ENCODE results near the gene NHLRC4.

NHLRC4 gene

DNA sequence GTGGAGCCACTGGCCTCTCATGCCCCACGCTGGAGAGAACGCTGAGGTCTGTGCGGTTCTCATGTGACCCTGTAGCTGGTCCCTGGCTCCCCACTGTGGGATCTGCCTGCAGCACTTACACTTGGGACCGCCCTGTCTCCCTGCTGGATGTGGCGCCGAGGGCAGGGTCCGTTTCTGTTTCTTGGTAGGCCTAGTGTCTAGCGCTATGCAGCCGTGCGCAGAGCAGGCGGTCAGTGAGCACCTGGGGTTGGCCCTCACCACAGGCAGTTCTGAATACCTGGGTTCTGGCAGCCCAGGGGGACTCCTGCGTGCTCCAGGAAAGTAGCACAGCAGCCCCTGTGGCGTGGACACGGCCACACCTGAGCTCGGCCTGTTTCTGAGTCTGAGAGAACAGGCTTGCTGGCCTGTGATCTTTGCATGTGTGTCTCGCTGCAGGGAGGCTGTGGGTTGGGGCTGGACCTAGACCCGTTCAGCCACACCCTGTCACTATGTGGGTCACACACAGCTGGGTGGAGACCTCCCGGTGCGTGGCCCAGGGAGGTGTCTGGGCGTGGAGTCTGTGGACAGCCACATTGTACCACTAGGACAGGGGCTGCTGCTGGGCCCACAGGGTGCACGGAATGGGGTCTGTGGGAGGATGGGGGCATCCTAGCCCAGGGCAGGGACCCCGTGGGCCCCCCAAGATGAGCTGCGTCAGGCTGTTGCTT lies 36.5 kb upstream of the NHLRC4 start:
- no peak for DNase-seq

GRCh38 chr16:531494-532125 lies 35.2 kb upstream of the NHLRC4 start:
- DNase-seq = no peak

GRCh38 chr16:533391-534123 lies 33.2 kb upstream of the NHLRC4 start:
- no peak for DNase-seq

DNA sequence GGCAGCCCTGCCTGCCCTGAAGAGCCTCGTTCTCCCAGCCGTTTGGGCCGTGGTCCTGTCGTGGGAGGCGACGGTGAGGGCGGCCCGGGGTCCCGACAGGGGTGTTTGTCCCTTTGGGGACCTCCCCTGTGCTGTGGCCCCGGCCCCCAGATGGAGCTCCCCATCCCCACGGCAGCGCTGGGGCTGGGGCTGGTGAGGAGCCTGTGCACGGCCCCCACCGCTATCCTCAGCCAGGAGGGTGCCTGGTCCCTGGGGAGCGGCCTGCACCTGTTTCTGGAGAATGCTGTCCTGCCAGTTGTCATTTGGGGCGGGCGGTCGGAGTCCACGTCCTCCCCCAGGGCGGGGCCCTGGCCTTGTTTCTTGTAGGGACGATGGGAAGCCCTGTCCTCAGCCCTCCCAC lies 32.7 kb upstream of the NHLRC4 start:
- no peak for DNase-seq

DNA sequence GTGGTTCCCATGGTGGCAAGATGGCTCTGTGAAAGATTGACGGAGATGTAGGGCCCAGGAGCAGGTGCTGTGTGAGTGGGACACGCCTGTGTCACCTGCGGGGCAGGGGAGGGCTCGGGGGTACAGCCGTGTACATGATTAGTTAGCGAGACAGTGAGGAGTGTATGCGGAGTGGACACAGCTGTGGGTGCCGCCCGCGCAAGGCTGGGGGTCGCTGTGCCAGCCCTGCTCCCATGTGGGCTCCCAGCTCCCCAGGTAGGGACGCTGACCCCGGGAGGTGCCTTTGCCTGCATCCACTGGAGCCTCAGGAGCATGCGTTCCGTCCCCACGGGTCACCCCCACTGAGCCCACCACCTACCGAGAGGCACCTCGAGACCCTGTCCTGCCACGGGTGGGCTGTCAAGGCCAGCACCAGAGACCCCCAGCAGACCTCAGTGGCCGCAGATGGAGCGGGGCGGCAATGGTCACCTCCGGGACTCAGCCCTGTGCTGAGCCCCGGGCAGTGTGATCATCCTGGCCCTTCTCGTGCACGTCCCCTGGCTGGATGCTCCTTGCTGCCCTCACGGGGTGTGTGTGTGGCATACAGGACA lies 31.9 kb upstream of the NHLRC4 start:
- no peak for DNase-seq

- DNase-seq = no peak
Observed at GRCh38 chr16:535446-536405, 31.1 kb upstream of the NHLRC4 start.

DNA sequence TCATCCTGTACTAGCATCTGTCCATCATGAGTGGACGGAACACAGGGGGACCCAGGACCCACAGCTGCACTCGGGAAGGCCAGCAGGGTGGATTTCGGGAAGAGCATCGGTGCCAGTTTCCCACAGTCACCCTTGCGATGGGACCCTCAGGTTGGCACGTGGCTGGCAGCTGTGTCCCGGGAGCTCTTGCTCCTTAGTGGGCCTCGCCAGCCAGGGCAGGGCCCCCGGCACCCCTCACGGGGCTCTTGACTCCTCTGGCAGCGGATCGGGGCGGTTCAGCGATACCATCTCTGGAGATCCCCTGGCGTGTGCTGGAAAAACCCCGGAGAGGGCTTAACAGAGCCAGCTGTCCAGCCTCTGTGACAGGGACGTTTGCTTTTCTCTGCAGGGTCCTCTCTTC lies 30.1 kb upstream of the NHLRC4 start:
- no peak for DNase-seq

DNA sequence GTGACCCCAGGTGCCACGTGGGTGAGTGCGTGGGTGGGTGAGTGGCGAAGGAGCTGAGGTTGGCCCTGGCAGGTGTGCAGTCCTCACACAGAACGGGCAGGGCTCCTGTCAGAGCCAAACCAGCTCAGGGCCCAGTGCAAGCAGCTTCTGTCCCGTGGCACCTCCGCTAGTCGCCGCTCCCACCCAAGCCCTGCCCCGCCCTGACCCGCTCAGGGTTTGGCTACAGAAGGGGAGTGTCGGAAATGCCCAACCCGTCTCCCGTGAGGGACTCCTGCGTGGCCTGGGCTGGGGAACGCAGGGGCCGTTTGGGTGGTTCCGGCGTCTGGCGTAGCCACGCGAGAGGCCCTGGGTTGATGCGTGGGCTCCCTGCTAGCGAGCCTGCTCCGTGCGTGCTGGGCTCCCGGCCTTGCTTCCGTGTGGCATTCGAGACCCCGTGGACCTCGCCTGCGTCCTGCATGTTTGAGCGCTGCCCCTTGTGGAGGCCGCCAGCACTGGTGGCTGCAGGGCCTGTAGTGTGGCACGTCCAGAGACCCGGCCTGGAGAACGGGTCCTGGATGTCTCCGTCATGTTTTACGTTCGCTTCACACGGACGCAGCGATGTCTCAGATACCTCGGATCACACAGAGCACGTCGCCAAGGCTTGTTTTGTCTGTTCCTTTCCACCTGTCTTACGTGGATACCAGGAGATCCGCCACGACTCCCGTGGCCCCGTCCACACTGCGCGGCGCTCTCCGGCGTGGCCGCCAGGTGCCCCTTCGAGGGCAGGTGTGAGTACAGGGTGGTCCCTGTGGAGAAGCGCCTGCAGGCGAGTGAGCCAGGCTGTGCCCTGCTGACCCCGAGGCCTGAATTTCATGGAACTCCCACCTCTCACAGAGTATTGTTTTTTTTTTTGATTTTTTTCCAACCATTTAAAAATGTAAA lies 29.1 kb upstream of the NHLRC4 start:
- peak in 1 of 2 experiments; percentile 34 for DNase-seq

GRCh38 chr16:539901-540530 lies 26.8 kb upstream of the NHLRC4 start:
- DNase-seq = no peak

GRCh38 chr16:540645-541340 lies 26.0 kb upstream of the NHLRC4 start:
- no peak for DNase-seq

- DNase-seq = no peak
Observed at GRCh38 chr16:543301-544164, 23.3 kb upstream of the NHLRC4 start.

DNA sequence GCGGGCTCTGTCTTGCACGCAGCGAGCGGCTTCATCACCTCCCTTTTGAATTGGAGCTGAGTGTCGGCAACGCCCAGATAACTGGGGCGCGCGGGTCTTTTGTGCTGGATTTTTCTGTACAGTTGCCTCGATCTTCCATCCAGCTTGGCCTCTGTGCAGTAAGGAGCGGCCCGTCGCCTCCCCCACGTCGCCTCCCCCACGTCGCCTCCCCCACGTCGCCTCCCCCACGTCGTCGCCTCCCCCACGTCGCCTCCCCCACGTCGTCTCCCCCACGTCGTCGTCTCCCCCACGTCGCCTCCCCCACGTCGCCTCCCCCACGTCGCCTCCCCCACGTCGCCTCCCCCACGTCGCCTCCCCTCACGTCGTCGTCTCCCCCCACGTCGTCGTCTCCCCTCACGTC lies 22.3 kb upstream of the NHLRC4 start:
- DNase-seq = no peak

DNA sequence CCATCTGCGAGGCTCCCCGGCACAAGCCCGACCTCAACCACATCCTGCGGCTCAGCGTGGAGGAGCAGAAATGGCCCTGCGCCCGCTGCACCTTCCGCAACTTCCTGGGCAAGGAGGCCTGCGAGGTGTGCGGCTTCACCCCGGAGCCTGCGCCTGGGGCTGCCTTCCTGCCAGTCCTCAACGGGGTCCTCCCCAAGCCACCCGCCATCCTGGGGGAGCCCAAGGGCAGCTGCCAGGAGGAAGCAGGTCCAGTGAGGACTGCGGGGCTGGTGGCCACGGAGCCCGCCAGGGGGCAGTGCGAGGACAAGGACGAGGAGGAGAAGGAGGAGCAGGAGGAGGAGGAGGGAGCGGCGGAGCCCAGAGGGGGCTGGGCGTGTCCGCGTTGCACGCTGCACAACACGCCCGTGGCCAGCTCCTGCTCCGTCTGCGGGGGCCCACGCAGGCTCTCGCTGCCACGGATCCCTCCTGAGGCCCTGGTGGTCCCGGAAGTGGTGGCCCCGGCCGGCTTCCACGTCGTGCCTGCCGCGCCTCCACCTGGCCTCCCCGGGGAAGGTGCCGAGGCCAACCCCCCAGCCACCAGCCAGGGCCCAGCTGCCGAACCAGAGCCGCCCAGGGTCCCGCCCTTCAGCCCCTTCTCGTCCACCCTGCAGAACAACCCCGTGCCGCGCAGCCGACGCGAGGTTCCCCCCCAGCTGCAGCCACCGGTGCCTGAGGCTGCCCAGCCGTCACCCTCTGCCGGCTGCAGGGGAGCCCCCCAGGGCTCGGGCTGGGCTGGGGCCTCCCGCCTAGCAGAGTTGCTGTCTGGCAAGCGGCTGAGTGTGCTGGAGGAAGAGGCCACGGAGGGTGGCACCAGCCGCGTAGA lies 19.7 kb upstream of the NHLRC4 start:
- DNase-seq = peak; percentile 53 to 54

DNA sequence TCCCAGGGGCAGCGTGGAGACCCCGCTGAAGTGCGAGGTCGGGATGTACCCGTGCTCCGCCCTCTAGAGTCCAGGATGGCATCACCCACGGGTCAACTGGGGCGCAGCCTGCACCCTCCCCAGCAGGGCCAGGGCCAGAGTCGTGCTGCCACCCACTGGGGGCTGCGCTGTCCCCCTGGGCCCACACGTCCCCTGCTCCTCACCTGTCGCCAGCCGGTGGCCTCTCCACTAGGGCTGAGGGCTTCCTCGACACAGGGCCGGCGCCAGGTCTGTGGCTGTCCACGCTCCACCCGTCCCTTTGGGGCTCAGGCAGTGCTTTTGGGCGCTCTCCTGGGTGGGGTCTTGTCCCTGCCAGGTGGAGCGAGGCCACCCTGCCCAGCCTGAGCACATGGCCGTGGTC lies 18.2 kb upstream of the NHLRC4 start:
- DNase-seq = no peak

- no peak for DNase-seq
Observed at GRCh38 chr16:549544-550263, 17.1 kb upstream of the NHLRC4 start.

DNA sequence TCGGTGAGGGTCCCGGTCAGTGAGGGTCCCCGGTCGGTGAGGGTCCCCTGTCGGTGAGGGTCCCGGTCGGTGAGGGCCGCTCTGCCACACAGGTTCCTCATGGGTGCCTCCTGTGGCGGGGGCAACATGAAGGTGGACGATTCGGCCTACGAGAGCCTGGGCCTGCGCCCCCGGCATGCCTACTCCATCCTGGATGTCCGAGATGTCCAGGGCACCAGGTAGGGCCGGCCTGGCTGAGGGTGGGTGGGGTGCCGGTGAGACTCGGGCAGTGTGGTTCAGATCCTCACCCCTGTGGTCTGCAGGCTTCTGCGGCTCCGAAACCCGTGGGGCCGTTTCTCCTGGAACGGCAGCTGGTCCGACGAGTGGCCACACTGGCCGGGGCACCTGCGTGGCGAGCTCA lies 15.6 kb upstream of the NHLRC4 start:
- no peak for DNase-seq

- no peak for DNase-seq
Observed at GRCh38 chr16:552171-552570, 14.6 kb upstream of the NHLRC4 start.

All from stimulated activated CD4-positive, alpha-beta T cell treated with anti-CD3 and anti-CD28 coated beads, Interleukin-4, amount 100 ng/mL, for 4 hours (primary cell).